ENCODE data around the gene RANBP10. TPM values are rescaled to one million over a fixed set of nuclear protein-coding genes. Genes with fewer than 3 reads are reported as not detected.

Gene RANBP10
- total and polyA plus RNA-seq, 2 of the 13 experiments (the other 11 are each of a cell fraction or from before 2014, with no cell fraction given) = 9.2 to 22.7 TPM

DNA sequence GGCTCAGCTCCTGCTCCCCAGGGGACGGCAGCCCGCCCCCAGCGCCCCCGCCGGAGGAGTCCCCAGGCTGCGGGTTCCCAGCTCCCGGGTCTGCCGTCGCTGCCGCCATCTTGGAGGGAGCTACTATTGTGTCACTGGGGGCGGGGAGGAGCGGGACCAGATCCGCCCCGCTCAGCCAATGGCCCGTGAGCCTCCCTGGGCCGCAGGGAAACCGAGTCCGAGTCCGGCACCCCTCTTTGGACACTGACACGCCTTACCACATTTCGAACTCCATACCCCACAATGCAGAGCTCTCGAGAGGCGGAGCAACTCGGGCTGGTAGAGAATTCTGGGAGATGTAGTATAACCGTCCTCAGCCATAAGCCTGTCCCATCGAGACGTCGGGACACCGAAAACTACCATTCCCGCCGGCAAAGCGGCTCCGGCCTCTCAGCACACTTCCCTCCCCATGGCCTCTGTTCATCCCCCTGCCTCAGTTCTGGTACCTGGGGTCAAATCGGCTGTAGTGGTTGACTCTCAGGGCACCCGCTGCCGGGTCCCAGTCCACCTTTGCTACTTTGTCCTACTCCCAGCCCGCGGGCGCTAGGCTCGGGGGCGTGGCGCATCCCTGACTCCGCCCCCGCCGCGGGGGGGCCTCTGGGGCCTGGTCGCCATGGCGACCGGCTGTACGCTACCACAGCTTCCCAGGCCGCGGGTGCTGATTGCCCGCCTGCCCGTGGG lies at the start of gene RANBP10, which contains the start of gene TSNAXIP1 (continued):
- no peak; the same call in 1 of the 2 replicates for TF ChIP-seq ZNF580 (CRISPR knock-in tag; IDR thresholded peaks at IDR 0.05; ENCODE audit: borderline replicate concordance, low read depth)
- TF ChIP-seq ZNF678 (CRISPR knock-in tag; IDR thresholded peaks at IDR 0.05) = no peak
- TF ChIP-seq, protein P1, sequence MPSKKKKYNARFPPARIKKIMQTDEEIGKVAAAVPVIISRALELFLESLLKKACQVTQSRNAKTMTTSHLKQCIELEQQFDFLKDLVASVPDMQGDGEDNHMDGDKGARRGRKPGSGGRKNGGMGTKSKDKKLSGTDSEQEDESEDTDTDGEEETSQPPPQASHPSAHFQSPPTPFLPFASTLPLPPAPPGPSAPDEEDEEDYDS (CRISPR knock-in tag; IDR thresholded peaks at IDR 0.05) = peak; percentile 98
- no peak for TF ChIP-seq MATR3 (CRISPR knock-in tag; IDR thresholded peaks at IDR 0.05)
- no peak for TF ChIP-seq ZFAT (CRISPR knock-in tag; conservative IDR thresholded peaks at IDR 0.05)
- peak; percentile 82; the same call in 1 of the 2 replicates for TF ChIP-seq ZNF776 (CRISPR knock-in tag; IDR thresholded peaks at IDR 0.05)
- no peak for TF ChIP-seq RARG (CRISPR knock-in tag; IDR thresholded peaks at IDR 0.05; ENCODE audit: low read depth)
- TF ChIP-seq SOX5 (CRISPR knock-in tag; IDR thresholded peaks at IDR 0.05; ENCODE audit: borderline replicate concordance) = no peak
- 0 out of 2 replicates have a peak, but pooled peaks have one; percentile 8 for TF ChIP-seq ARNTL (CRISPR knock-in tag; IDR thresholded peaks at IDR 0.05)
- TF ChIP-seq ZNF788 (CRISPR knock-in tag; IDR thresholded peaks at IDR 0.05; ENCODE audit: borderline replicate concordance) = peak; percentile 83
- no peak for TF ChIP-seq ZNF572 (CRISPR knock-in tag; IDR thresholded peaks at IDR 0.05)
- peak; percentile 91; the same call in 1 of the 2 replicates for TF ChIP-seq ZNF747 (CRISPR knock-in tag; IDR thresholded peaks at IDR 0.05; ENCODE audit: borderline replicate concordance)
- TF ChIP-seq, protein P2, sequence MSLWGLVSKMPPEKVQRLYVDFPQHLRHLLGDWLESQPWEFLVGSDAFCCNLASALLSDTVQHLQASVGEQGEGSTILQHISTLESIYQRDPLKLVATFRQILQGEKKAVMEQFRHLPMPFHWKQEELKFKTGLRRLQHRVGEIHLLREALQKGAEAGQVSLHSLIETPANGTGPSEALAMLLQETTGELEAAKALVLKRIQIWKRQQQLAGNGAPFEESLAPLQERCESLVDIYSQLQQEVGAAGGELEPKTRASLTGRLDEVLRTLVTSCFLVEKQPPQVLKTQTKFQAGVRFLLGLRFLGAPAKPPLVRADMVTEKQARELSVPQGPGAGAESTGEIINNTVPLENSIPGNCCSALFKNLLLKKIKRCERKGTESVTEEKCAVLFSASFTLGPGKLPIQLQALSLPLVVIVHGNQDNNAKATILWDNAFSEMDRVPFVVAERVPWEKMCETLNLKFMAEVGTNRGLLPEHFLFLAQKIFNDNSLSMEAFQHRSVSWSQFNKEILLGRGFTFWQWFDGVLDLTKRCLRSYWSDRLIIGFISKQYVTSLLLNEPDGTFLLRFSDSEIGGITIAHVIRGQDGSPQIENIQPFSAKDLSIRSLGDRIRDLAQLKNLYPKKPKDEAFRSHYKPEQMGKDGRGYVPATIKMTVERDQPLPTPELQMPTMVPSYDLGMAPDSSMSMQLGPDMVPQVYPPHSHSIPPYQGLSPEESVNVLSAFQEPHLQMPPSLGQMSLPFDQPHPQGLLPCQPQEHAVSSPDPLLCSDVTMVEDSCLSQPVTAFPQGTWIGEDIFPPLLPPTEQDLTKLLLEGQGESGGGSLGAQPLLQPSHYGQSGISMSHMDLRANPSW (CRISPR knock-in tag; IDR thresholded peaks at IDR 0.05; ENCODE audit: borderline replicate concordance) = 0 out of 2 replicates have a peak, but pooled peaks have one; percentile 71
- TF ChIP-seq SIN3A (IDR thresholded peaks at IDR 0.05; ENCODE audit: borderline replicate concordance, low read depth, low read length) = peak; percentile 96
- no peak; the same call in 1 of the 2 replicates for TF ChIP-seq ZNF891 (CRISPR knock-in tag; IDR thresholded peaks at IDR 0.05)
- TF ChIP-seq ZNF343 (CRISPR knock-in tag; IDR thresholded peaks at IDR 0.05) = no peak
- peak; percentile 32; the same call in 1 of the 2 replicates for TF ChIP-seq ZNF124 (CRISPR knock-in tag; IDR thresholded peaks at IDR 0.05)
- TF ChIP-seq, protein P3, sequence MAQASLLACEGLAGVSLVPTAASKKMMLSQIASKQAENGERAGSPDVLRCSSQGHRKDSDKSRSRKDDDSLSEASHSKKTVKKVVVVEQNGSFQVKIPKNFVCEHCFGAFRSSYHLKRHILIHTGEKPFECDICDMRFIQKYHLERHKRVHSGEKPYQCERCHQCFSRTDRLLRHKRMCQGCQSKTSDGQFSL (CRISPR knock-in tag; IDR thresholded peaks at IDR 0.05) = 0 out of 2 replicates have a peak, but pooled peaks have one; percentile 39
- no peak for TF ChIP-seq ARID2 (CRISPR knock-in tag; IDR thresholded peaks at IDR 0.05; ENCODE audit: borderline replicate concordance)
- TF ChIP-seq, protein P4, sequence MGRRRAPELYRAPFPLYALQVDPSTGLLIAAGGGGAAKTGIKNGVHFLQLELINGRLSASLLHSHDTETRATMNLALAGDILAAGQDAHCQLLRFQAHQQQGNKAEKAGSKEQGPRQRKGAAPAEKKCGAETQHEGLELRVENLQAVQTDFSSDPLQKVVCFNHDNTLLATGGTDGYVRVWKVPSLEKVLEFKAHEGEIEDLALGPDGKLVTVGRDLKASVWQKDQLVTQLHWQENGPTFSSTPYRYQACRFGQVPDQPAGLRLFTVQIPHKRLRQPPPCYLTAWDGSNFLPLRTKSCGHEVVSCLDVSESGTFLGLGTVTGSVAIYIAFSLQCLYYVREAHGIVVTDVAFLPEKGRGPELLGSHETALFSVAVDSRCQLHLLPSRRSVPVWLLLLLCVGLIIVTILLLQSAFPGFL (CRISPR knock-in tag; IDR thresholded peaks at IDR 0.05) = no peak
- TF ChIP-seq CREM (IDR thresholded peaks at IDR 0.05) = peak; percentile 100
- no peak for TF ChIP-seq CREM (CRISPR knock-in tag; IDR thresholded peaks at IDR 0.05)
- TF ChIP-seq ZNF17 (CRISPR knock-in tag; IDR thresholded peaks at IDR 0.05) = no peak
- peak; percentile 40; the same call in 1 of the 2 replicates for TF ChIP-seq BRD4 (CRISPR knock-in tag; IDR thresholded peaks at IDR 0.05)
- TF ChIP-seq SETDB1 (CRISPR knock-in tag; IDR thresholded peaks at IDR 0.05; ENCODE audit: borderline replicate concordance) = no peak
- no peak for TF ChIP-seq SMARCE1 (IDR thresholded peaks at IDR 0.05; ENCODE audit: borderline replicate concordance)
- TF ChIP-seq ZBTB42 (CRISPR knock-in tag; IDR thresholded peaks at IDR 0.05) = no peak

Data from HepG2 (cell line).